Hepatocyte (in vitro differentiated cells): ENCODE results near the gene TBX6. TPM values are rescaled to one million over a fixed set of nuclear protein-coding genes. Genes with fewer than 3 reads are reported as not detected.
A peak's percentile ranks its signal among the peaks of the same experiment; 100 is the strongest.

ENCODE experiments used
- DNase-seq: peaks from one replicate; pipeline ENCODE4 v3.0.0-alpha.2; 2016; ENCODE audit warnings: low spot score
- H2AFZ ChIP-seq: fragments of 200-600 bp; sonication (generic); 2 replicates; pipeline ENCODE4 v1.6.0; 2016; ENCODE audit warnings: antibody characterized with exemption, mild to moderate bottlenecking
- H3K27ac ChIP-seq: fragments of 200-600 bp; sonication (generic); 2 replicates; pipeline ENCODE4 v1.5.1; 2016; ENCODE audit warnings: mild to moderate bottlenecking
- H3K27me3 ChIP-seq: fragments of 200-600 bp; sonication (generic); 2 replicates; pipeline ENCODE4 v1.6.1; 2016
- H3K36me3 ChIP-seq: fragments of 200-600 bp; sonication (generic); replicated peaks from 2 replicates; pipeline ENCODE4 v1.5.1; 2016; ENCODE audit warnings: low read depth; ENCODE audit not compliant: insufficient read depth
- H3K4me1 ChIP-seq: fragments of 200-600 bp; sonication (generic); 2 replicates; pipeline ENCODE4 v1.5.1; 2016; ENCODE audit warnings: mild to moderate bottlenecking, moderate library complexity; ENCODE audit not compliant: insufficient read depth
- H3K4me2 ChIP-seq: fragments of 200-600 bp; sonication (generic); 2 replicates; pipeline ENCODE4 v1.6.0; 2016
- H3K4me3 ChIP-seq: fragments of 200-600 bp; sonication (generic); 2 replicates; pipeline ENCODE4 v1.5.1; 2016; ENCODE audit warnings: mild to moderate bottlenecking
- H3K79me2 ChIP-seq: fragments of 200-600 bp; sonication (generic); 2 replicates; pipeline ENCODE4 v1.6.0; 2017; ENCODE audit warnings: mild to moderate bottlenecking
- H3K9me2 ChIP-seq: fragments of 200-600 bp; sonication (generic); replicated peaks from 2 replicates; pipeline ENCODE4 v1.6.0; 2017; ENCODE audit warnings: mild to moderate bottlenecking; ENCODE audit not compliant: insufficient read depth
- H3K9me3 ChIP-seq: fragments of 200-600 bp; sonication (generic); 2 replicates; pipeline ENCODE4 v1.5.1; 2016; ENCODE audit warnings: low read depth, mild to moderate bottlenecking
- H4K20me1 ChIP-seq: fragments of 200-600 bp; sonication (generic); 2 replicates; pipeline ENCODE4 v1.6.0; 2016; ENCODE audit warnings: mild to moderate bottlenecking; ENCODE audit not compliant: insufficient read depth, poor library complexity, severe bottlenecking
- EZH2 ChIP-seq: fragments of 200-600 bp; sonication (generic); IDR thresholded peaks from 2 replicates; pipeline ENCODE4 v1.6.1; 2016; ENCODE audit warnings: antibody characterized with exemption, mild to moderate bottlenecking, borderline replicate concordance
- EZH2phosphoT487 ChIP-seq: fragments of 200-600 bp; sonication (generic); IDR thresholded peaks from one replicate; pipeline ENCODE4 v1.6.1; 2018; ENCODE audit warnings: antibody characterized with exemption, mild to moderate bottlenecking, low read depth, moderate library complexity; ENCODE audit not compliant: unreplicated experiment, severe bottlenecking
- WGBS: methylation state at CpG from one replicate; pipeline ENCODE4 v1.1.6; 2016; ENCODE audit warnings: low lambda C conversion rate; ENCODE audit errors: missing lambda C conversion rate; 5-methylcytosine and 5-hydroxymethylcytosine counted together
- polyA plus RNA-seq: library from polyadenylated mRNA; unstranded; fragments of >200 nt; fragmentation: Nextera tagmentation; extraction: Ambion mirVana; gene quantifications from 2 replicates; pipeline ENCODE4 v1.2.1, GENCODE V29; 2016
- total RNA-seq: library from RNA; depleted of rRNA; stranded (reverse); fragments of >200 nt; gene quantifications from 2 replicates; pipeline ENCODE4 v1.2.3, GENCODE V29; 2014
- TF ChIP-seq, protein P1 (sequence below): fragments of 200-600 bp; sonication (generic); IDR thresholded peaks from 2 replicates; pipeline ENCODE4 v1.5.1; 2016; ENCODE audit warnings: antibody characterized with exemption, mild to moderate bottlenecking; ENCODE audit not compliant: poor library complexity

TBX6 gene
- total and polyA plus RNA-seq, 2 experiments from 2014 or later = 0.10 to 0.60 TPM

DNA sequence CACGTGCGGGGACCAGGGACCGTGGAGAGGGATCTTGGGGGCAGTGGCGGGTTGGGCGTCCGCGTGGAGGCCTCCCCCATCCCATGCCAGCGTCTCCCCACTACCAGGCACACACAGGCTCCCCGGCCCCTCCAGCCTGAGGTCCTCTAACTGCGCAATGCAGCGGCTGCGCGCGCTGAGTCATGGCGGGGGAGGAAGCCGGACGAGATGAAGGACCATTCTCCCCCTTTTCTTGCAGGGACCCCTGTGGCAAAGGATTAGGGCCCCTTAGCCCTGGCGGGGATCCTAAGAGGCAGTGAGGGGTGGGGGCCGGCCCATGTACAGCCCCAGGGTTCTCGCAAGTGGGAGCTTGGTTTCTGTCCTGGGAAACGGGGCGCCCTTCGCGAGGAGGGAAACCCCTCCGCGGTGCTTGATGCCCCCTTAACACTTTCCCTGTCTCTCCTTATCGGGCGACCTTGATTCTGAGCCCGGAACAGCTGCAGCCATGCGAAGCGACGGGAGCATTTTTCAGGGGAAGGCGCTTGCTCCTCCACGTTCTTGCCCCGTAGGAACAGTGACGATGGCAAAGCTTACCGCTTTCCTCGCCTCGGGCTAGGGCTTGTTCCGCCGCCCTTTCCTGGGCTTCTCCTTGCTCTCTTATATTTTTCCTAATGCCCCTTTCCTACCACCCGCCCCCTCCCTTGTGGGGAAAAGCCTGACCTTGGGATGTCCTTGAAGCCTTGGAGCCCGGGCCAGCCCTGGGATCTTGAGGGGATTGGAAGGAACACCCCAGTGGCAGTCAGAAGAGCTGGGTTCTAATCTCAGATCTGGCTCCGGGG is 25.6 kb downstream of the TBX6 start:
- Histone ChIP-seq H3K9me2 (no peaks in the 10 kb centered on the region), H3K9me3 (no peaks in the 10 kb centered on the region), H3K4me1 (peaks cover 21% of the 10 kb centered on the region), H3K27me3 (no peaks in the 10 kb centered on the region), H3K79me2 (peaks cover 47% of the 10 kb centered on the region), H3K4me2 (peak overlapping the region; percentile 89), H3K4me3 (peak overlapping the region; percentile 86), H3K27ac (peak overlapping the region; percentile 98), H4K20me1 (peaks cover 15% of the 10 kb centered on the region), H2AFZ (no peak overlapping the region), H3K36me3 (no peaks in the 10 kb centered on the region)
- TF ChIP-seq EZH2 (no peak), EZH2phosphoT487 (no peak)
- TF ChIP-seq, protein P1, sequence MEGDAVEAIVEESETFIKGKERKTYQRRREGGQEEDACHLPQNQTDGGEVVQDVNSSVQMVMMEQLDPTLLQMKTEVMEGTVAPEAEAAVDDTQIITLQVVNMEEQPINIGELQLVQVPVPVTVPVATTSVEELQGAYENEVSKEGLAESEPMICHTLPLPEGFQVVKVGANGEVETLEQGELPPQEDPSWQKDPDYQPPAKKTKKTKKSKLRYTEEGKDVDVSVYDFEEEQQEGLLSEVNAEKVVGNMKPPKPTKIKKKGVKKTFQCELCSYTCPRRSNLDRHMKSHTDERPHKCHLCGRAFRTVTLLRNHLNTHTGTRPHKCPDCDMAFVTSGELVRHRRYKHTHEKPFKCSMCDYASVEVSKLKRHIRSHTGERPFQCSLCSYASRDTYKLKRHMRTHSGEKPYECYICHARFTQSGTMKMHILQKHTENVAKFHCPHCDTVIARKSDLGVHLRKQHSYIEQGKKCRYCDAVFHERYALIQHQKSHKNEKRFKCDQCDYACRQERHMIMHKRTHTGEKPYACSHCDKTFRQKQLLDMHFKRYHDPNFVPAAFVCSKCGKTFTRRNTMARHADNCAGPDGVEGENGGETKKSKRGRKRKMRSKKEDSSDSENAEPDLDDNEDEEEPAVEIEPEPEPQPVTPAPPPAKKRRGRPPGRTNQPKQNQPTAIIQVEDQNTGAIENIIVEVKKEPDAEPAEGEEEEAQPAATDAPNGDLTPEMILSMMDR = no peak
- DNase-seq = peak; percentile 80
- WGBS = under 1% methylated on average over 40 of the region's 44 CpGs

DNA sequence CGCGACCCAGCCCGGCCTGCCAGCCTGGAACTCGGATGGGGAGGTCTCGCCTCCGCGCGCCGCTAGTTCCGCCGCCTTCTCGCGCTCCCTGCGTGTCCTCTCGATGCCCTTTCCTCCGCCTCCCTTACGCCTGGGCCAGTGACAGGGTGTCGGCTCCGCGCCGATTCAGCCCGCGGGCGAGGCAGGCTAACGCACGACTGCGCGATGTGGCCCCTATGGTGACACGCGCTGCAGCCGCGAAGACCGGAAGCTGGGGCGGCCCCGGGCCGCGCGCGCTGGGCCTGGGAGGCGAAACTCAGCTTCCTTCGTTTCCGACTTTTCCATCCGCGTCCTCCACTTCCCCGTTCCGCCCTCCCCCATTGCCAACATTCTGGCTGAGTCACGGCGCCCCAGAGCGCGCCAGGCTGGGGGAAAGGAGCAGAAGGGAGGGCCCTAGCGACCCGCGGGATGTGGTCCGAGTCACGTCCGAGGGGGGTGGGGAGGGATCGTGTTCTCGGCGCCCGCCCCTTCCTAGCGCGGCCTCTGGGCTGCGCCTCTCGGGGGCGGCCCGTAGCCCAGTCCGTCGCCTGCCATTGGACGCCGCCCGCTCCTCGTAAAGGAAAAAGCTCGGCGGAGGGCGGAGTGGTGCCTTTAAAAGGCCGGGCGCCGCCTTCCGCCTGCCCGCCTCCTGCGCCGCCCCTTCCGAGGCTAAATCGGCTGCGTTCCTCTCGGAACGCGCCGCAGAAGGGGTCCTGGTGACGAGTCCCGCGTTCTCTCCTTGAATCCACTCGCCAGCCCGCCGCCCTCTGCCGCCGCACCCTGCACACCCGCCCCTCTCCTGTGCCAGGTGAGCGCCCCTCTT is 26.4 kb downstream of the TBX6 start, which contains the start of gene ALDOA:
Gene ALDOA, plus strand, starts transcription at position 659 of the 841 bp plus-strand sequence. CDS start 1,138 bp downstream, outside the sequence.
- H3K9me3 ChIP-seq = no peaks in the 10 kb centered on the region
- no peaks in the 10 kb centered on the region for H3K27me3 ChIP-seq
- H2AFZ ChIP-seq = peak within 1 kb of the TSS; percentile 45
- H3K4me1 ChIP-seq = peaks cover 28% of the 10 kb centered on the region
- TF ChIP-seq EZH2 (no peak), EZH2phosphoT487 (no peak)
- TF ChIP-seq, protein P1 = no peak
- DNase-seq = peak; percentile 99
- no peaks in the 10 kb centered on the region for H3K36me3 ChIP-seq
- peak within 1 kb of the TSS; percentile 98 for H3K27ac ChIP-seq
- peaks cover 47% of the 10 kb centered on the region for H3K79me2 ChIP-seq
- H3K4me3 ChIP-seq = peak within 1 kb of the TSS; percentile 86
- H4K20me1 ChIP-seq = peaks cover 15% of the 10 kb centered on the region
- H3K4me2 ChIP-seq = peak within 1 kb of the TSS; percentile 94
- no peaks in the 10 kb centered on the region for H3K9me2 ChIP-seq
- 1% methylated on average over 52 of the region's 99 CpGs for WGBS

DNA sequence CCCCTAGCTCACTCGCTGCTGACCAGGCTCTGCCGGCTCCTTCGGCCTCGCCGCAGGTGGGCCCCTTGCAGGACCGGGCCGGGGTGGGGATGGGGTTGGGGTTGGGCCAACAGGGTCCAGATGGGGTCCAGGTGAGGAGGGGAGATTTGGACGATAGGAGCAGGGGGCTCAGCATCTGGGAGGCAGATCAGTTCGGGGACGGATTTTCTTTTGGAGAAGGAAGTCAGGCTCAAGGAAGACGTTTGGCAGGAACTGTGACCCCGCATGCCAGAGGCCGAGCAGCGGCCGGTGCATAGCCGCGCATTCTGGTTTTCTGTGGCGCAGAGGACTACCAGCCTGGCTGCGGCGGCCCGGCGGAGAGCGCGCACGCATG is 27.0 kb downstream of the TBX6 start:
- H3K79me2 ChIP-seq = peaks cover 44% of the 10 kb centered on the region
- H2AFZ ChIP-seq = peak overlapping the region; percentile 45
- TF ChIP-seq, protein P1 = no peak
- no peak for TF ChIP-seq EZH2
- TF ChIP-seq EZH2phosphoT487 = no peak
- H3K9me3 ChIP-seq = no peaks in the 10 kb centered on the region
- WGBS = 2% methylated on average over 20 of the region's 25 CpGs
- no peaks in the 10 kb centered on the region for H3K36me3 ChIP-seq
- no peaks in the 10 kb centered on the region for H3K9me2 ChIP-seq
- H3K4me3 ChIP-seq = peak overlapping the region; percentile 46
- H3K4me2 ChIP-seq = peak overlapping the region; percentile 94
- peaks cover 15% of the 10 kb centered on the region for H4K20me1 ChIP-seq
- no peaks in the 10 kb centered on the region for H3K27me3 ChIP-seq
- no peak for DNase-seq
- H3K27ac ChIP-seq = peak overlapping the region; percentile 98
- peaks cover 28% of the 10 kb centered on the region for H3K4me1 ChIP-seq
